Measurements from ENCODE around the gene PPT1.

- TF ChIP-seq EZH2 (IDR thresholded peaks at IDR 0.05; ENCODE audit: low read depth) = no peak
- no peak for TF ChIP-seq CTCF (conservative IDR thresholded peaks at IDR 0.05)
Measured at GRCh38 chr1:40067851-40068250, 29.2 kb downstream of the PPT1 start.

All from PC-9 (cell line).